Daoy (cell line): ENCODE results near the gene WDR74. TPM values are rescaled to one million over a fixed set of nuclear protein-coding genes. Genes with fewer than 3 reads are reported as not detected.
"Not testable (repeated sequence)": the region's sequence is repeated elsewhere in the genome, so short reads cannot be mapped to it uniquely, and the experiment has no call there.

Source experiments
- DNase-seq: peaks from one replicate; pipeline ENCODE4 v3.0.0-alpha.2; 2015; ENCODE audit warnings: low read depth
- total RNA-seq: library from RNA; depleted of rRNA; stranded (reverse); fragments of >200 nt; shearing (Covaris generic); gene quantifications from 2 replicates; pipeline ENCODE4 v1.2.3, GENCODE V29; 2014

Gene WDR74
- total RNA-seq, 1 experiment from 2014 or later, result 147 TPM

DNA sequence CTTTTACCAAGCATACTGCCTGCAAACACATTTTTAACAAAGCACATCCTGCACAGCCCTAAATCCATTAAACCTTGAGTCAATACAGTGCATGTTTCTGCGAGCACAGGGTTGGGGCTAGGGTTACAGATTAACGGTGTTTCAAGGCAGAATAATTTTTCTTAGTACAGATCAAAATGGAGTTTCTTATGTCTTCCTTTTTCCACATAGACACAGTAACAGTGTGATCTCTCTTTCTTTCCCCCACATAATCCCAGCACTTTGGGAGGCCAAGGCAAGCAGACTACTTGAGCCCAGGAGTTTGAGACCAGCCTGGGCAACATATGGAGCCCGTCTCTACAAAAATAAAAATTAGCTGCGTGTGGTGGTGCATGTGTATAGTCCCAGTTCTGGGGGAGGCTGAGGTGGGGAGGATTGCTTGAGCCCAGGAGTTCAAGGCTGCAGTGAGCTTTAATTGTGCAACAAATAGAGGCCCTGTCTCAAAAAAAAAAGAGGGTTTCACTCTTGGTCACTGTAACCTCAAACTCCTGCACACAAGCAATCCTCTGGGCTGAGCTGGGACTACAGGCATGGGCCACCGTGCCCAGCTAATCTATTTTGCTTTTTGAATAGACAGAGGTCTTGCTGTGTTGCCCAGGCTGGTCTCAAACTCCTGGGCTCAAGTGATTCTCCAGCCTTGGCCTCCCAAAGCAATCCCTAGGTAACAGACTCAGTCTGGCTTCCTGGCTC, 21.6 kb upstream of the WDR74 start:
- no peak for DNase-seq

DNA sequence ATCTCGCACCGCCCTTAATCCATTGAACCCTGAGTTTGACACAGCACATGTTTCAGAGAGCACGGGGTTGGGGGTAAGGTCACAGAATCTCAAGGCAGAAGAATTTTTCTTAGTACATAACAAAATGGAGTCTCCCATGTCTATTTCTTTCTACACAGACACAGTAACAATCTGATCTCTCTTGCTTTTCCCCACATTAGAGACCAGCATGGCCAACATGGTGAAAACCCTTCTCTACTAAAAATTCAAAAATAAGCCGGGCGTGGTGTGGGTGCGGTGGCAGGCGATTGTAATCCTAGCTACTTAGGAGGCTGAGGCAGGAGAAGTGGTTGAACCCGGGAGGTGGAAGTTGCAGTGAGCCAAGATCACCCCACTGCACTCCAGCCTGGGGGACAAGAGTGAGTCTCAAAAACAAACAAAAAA, 19.9 kb upstream of the WDR74 start:
- DNase-seq, result not testable (repeated sequence)

DNA sequence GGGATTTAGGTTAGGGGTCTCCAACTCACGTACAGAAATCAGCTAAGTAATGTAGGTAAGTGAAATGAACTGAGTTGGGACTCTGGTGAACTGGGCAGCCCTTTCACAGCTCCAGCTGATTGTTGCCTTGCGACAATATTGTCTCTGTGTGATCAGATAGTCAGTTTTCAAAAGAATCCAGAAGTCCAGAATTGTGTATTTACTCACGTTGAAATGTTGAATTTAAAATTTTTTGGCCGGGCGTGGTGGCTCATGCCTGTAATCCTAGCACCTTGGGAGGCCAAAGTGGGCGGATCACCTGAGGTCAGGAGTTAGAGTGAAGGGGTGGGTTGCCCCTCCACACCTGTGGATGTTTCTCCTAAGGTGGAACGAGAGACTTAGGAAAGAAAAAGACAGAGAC, 18.8 kb upstream of the WDR74 start:
- no peak for DNase-seq

DNA sequence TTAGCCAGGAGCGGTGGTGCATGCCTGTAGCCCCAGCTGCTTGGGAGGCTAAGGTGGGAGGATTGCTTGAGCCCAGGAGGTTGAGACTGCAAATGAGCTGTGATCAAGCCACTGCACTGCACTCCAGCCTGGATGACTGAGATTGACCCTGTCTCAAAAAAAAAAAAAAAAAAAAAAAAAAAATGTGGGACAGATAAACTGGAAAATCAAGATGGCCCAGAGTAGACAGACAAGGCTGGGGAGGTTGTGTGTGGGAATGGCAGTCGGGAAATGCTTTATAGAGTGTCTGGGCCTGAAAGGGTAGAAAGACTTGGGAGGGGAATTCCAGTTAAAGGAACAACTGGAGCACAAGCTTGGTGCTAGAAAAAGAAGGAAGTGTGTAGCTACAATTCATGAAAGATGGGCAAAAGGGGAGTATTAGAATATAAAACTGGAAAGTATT, 18.2 kb upstream of the WDR74 start:
- DNase-seq, result no peak

DNA sequence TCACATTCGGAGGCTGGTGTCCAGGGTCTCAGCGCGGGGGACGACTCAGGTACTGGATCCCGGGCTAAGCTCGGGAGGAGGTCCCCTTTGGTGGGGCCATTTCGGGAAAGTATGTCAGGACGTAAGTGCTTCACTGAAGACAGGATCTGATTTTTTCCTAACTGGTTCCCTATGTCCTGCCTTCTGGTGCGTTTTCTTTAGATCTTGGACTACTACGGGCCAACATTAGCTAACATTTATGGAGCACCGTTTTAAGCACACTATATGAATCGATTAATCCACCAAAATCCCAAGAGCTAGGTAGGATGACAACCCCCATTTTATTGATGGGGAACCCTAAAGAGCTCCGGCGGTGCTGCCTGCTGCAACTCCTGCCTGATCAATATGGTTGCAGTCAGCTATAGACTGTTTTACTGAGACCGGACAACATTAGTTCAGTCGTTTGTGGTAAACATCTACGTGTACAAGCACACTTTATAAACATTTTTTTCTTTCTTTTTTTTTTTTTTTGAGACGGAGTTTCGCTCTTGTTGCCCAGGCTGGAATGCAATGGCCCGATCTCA, 17.0 kb upstream of the WDR74 start:
- no peak for DNase-seq

DNA sequence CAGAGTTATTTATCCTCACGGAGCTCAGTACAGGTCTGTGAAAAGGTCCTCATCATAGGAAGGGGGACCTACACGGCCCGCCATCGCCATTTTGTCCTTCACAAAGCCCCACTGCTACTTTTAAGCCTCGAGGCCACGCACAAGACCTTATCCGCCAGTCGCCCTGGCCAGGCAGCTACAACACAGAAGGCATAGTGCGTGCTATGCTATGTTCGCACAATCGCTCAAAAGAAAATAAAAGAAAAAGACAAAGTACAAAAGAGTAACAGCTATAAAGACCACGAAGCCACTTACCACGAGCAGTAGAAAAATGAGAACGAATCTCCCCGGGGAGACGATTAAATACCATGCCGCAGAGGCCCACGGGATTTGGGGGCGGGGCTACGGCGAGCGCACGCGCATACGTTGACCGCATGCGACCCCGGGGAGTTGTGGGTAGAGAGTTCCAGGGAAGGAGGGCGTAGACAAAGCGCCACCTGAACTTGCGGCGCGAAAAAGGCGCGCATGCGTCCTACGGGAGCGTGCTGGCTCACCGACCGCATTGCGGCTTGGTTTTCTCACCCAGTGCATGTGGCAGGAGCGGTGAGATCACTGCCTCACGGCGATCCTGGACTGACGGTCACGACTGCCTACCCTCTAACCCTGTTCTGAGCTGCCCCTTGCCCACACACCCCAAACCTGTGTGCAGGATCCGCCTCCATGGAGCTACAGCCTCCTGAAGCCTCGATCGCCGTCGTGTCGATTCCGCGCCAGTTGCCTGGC, 16.4 kb upstream of the WDR74 start:
- DNase-seq, result peak; percentile 100

DNA sequence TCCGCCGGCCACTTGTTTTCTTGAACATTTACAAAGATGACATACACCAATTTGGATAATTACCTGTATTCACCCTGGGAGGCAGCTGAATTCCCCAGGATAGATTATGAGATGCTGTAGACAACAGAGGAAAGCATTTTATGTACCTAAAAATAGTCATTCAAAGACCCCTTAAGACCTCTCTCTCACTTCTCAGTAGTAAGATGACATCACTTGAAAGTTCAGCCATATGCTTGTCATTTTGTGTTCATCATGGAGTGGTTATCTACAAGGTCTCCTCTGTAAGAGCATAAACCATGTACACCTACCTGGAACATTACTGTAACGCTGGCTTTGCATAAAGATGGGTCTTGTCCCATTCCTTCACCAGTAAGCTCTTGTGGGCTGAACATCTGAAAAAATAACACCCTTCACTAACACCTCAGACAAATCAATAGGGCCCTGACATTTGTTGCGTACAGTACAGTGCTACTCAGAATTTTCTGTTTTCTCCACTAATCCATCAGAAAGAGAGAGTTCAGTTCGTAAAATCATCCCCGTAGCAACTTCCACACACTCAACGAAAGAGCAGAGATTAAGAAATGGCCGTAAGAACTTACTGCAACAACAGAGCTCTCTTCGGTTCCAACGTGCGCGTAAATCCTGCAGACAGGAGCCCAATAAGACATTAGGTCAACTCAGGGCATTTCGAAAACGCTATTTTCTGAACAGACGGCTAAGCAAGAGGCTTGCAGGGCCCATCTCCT, 15.6 kb upstream of the WDR74 start:
- DNase-seq, result no peak

DNA sequence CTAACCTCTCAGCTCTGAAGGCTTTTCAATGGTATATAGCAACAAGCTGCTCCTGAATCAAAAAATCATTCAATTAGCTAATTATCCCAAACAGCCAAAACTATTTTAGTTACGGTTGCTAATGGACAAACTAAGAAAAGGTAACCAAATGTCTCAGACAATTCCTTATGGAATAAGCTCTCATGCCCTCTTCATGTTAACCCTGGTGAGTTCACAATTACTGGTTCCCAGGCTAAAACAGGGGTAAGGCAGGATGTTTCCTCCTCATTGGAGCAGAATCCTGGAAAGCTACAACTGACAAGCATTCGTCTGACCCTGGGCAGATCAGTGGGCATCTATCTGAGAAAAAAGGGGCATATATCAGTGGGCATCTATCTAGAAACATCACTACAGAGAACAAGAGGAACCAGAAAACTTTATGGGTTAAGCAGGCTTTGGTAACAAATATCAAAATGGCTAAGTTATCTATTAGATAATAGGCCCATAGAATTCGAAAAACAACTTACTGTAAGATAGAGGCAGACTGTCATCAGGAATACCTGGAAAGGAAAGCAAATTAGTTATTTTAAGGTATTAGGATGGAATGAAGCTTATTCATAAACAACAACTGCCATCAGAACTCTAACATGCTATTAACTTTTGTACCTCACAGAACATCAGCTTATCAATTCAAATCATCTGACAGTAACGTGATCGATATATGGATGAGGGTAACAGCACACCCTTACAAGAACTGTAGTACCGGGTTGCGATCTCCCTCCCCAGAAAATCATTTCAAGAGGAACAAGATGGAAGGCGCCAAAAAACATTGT, 14.8 kb upstream of the WDR74 start:
- DNase-seq, result no peak

DNA sequence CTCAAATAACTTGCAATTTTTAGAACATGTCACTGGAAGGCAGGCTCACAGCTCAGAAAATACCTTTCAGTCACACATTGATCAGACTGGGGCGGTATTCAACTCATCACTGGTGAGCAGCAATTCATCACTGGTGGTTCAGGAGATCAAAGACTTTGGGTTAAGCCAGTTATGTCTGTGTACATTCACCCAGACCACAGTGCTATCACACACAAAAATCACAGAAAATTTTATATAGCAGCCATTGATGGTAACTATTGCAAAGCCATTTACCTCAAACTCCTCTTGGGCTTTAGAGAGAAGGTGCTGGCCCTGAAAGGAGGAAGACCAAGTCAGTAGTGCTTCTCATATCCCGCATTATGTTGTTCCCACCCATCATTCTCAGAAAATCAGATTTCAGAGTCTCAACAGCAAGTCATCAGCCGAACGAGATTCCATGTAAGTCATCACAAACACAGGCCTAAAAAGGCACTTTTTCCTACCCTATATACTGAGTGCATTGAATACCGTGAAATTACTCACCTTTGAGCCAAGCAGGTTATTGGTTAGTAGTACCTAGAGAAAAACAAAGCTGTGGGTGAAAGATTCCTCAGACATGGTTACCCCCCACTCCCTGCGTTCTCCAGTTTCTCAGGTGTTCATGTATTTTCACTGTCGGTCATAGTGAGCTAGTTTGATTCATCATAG, 14.0 kb upstream of the WDR74 start:
- no peak for DNase-seq

DNA sequence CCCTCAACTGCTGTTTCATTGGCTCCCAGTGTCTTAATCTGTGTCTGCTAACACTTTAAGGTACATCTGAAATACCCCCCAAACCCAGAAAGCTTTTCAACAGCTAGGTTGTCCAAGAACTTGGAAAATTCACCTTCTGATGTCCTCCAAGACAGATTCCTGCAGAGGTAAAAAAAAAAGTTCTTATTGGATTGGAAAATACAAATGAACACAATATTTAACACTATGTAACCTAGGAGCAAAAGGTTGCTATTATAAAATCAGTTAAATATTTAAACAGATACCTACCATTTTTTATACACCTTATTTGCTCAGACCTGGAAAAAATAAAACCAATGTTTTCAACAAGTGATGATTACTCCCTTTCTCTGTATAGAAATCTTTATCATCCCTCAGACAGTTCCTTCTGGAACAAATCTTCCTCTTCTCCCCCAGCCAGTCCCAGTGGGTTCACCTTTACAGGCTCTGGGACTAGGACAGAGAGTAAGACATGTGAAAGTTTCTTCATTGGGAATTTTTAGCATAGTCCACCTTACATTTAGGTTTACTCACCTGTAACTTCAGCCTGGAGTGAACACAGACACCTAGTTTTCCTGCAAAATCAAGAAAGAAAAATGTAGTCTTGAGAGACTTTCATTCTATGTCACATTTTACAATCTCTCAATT, 13.3 kb upstream of the WDR74 start:
- DNase-seq, result no peak

DNA sequence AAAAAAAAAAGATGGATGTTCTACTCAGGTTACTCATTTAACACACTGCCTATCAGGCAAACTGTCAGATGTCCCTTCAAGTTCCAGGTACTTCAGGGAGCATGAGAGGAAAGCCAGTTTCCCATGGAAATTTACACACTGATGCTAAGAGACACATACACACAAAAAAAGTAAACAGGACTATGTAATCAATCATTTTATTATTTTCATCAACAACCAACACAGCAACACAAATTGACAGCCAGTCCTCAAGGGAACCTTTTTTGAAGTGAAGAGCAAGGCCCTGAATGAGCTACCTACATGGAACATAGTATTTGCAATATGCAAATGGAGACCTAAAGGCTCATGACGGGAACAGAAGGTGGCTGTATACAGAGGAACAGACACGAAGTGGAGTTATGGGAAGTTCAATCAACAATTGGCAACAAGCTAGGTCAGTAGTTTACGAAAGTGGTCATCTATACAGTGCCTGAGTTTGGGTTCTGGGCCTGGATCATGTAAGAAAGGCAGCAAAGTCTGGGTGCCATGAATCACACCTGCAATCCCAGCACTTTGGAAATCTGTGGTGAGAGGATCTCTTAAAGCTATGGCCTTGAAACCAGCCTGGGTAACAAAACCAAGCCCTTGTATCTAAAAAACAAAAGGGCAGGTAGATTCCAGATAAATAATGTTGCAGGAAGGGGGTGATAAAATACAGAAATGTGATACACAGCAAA, 12.6 kb upstream of the WDR74 start:
- no peak for DNase-seq

DNA sequence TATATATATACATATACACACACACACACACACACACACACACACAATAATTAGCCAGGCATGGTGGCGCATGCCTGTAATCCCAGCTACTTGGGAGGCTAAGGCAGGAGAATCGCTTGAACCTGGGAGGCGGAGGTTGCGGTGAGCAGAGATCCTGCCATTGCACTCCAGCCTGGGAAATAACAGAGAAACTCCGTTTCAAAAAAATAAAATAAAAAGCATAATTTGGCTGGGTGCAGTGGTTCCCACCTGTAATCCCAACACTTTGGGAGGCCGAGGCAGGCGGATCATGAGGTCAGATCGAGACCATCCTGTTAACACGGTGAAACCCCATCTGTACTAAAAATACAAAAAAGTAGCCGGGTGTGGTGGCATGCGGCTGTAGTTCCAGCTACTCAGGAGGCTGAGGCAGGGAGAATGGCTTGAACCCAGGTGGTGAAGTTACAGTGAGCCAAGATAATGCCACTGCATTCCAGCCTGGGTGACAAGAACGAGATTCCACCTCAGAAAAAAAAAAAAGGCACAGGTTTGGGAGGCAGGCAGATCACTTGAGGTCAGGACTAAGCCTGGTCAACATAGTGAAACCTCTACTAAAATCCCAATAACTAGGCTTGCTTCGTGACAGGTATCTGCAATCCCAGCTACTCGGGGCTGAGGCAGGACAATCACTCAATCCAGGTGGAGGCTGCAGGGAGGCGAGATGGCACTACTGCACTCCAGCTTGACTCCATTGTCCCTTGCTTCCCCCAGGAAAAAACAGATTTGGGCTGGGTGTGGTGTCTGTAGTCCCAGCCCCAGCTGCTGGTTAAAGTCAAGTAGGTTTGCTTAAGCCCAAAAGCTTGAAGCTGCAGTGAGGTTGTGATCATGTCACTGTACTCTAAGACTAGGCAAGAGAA, 11.8 kb upstream of the WDR74 start:
- DNase-seq, result peak; percentile 51

DNA sequence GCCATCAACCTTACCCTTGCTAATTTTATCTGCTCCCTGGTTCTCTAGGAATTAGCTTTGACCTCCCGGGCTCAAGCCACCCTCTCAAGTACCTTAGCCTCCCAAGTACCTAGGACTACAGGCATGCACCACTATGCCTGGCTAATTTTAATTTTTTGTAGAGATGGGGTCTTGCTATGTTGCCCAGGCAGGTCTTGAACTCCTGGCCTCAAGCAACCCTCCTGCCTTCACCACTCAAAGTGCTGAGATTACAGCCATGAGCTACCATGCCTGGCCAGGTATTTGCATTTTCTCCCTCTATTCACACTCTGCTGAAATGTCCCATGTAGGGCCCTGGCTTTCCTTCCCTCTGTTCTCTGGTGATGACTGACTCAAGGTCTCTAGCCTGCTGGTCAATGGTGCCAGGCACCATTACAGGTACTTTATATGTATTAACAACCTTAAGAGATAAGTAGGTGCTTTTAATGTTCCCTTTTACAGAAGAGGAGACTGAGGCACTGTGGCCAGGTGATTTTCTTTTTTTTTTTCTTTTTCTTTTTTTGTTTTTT, 8.5 kb upstream of the WDR74 start:
- DNase-seq, result no peak

DNA sequence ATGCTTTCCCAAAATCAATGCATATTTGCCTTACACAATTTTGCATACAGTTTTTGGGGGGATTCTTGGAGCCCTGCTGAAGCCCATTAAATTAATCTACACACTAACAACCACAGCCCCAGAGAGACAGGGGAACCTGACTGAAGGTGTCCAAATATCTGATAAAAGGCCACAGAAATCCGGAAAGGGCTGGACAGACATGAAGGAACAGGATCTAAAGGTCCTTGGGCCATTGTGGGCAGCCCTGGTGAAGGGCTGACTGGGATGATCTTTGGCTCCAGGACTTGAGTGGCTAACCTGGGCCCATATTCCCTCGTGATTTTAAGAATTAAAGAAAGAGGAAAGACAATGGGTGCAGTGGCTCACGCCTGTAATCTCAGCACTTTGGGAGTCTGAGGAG, 6.8 kb upstream of the WDR74 start:
- no peak for DNase-seq

DNA sequence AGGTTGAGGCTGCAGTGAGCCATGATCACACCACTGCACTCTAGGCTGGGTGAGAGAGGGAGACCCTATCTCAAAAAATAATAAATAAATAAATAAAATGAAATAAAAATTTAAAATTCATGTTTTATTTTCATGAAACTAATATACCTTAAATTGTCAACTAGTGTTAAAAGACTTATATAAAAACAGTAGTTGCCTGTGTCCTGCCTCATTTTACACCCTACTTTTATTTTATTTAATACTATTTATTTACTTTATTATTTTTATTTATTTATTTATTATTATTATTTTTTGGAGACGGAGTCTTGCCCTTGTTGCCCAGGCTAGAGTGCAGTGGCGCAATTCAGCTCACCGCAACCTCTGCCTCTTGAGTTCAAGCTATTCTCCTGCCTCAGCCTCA, 4.8 kb upstream of the WDR74 start:
- no peak for DNase-seq

DNA sequence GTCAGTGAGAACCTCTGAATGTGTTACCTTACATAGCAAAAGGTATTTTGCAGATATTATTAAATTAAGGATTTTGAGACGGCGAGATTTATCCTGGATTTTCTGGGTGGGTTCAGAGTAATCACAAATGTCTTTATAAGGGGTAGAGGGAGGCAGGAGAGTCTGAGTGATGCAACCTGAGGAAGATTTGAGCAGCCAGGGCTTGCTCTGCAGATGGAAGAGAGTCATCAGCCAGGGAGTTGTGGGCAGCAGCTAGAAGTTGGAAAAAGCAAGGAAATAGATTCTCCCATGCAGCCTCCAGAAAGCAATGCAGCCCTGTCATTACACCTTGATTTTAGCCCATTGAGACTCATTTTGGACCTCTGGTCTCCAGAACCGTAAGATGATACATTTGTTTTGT, 4.1 kb upstream of the WDR74 start:
- DNase-seq, result no peak

DNA sequence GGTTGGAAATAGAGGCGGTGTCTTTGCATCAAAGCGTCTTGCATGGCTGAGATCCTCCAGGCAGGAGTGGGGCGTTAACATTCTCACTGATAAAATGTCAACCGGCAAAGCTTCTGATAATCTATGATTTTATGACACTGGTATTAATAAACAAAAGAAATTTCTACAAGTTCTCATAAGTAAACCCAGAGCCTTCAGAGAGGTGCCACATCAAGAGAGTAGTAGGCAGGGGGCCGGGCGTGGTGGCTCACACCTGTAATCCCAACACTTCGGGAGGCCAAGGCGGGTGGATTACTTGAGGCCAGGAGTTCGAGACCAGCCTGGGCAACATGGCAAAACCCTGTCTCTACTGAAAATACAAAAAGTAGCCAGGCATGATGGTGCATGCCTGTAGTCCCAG, 3.5 kb upstream of the WDR74 start:
- not testable (repeated sequence) for DNase-seq

DNA sequence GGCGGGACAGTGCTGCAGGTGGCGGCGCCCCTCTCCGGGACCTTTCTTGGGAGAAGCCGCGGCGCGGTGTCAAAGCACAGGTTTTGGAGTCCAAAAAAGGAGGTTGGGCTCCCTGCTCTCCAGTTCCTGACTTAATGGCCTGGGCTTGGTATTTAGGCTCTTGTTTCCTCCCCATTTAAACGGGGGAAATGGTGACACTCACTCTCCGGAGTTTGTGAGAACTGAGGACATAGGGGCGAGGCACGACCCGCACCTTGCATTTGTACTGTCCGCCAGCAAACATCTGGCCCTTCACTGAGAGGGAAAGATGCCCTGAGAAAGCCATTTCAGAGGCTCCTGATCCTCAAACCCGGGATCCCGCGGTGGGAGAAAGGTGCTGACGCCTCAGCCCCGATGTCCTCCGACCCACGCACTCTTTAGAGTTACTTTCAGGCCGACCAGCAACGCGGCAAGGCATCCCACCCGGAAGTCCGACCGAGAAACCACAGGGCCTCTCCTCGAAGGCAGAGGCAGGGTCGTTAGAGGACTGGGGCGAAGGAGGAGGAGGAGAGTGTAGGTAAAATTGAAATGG, 2.9 kb upstream of the WDR74 start:
- peak; percentile 38 for DNase-seq
